CD1c-positive myeloid dendritic cell (primary cell): ENCODE measurements around the gene TNF.

Experiments
- DNase-seq: peaks from one replicate; pipeline ENCODE4 v3.0.0-alpha.2; 2016; ENCODE audit errors: extremely low spot score

The TNF gene

DNA sequence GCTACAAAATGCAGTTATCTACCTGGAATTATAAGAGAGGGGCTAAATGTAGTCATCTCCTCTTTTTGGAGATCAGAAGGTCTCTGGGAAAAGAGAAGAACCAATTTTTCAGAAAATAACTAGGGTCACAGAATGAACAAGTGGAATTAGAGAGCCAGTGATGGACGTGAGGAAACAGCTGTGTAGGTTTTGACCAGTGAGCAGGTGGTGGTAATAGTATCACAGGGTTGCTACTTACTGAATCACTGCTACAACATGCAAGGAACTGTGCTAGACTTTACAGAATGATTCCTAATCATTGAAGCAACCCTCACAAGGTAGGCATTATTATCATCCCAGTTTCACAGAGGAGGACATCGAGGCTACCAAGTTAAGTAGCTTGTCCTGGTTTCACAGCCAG, 30.7 kb upstream of the TNF start:
- DNase-seq = no peak

DNA sequence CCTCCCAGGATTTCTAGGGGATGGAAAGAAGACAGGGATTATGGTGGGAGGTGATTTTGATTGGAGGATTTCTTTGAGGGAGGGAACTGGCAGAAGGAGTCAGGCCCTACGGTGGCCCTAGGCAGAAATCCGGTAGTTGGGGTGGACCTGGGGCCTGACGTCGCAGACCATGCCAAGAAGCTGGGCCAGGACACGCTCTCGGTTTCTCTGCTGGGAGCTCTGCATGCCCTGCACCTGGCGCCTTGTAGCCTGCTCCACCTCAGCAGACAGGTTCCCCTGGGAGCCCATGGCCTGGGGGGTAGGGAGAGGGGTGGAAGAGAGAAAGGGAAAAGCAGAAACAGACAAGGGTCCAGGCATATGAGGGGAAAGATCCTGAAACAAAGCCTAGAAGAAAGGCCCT, 30.1 kb upstream of the TNF start:
- DNase-seq = no peak

DNA sequence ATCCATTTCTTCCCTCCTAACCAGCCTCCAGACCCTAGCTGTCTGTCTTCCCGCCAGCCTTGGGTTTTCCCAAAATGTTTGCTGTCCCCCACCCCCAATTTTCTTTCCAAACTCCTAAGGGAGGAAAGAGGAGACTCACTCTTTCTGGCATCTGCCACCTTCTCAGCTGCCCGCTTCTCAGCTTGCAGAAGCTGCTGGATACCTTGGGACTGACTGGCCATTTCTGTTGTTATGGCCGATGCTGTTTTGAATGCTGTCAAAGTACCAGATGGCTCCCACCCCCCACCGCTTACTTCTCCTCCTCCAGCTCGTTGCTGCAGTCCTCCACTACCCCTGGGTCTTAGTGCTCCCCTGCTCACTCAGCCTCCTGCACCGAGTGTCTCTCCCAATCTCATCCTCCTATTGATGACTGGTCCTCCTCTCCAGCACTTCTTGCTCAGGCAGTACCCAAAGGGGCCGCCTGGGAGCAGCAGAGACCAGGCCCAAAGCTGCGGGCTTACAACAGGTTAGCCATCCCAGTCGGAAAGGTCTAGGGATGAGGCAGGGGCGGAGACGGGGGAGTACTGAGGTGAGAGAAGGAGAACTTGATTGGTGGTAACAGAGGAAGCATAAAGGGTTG, 28.9 kb upstream of the TNF start, which contains the start of gene ATP6V1G2:
ATP6V1G2 (minus strand) TSS at position 270 of the 619 bp plus-strand sequence; CDS start at position 221, 49 bp downstream.
- peak; percentile 85 for DNase-seq

GRCh38 chr6:31546958-31547726, 28.2 kb upstream of the TNF start, which contains the start of gene NFKBIL1:
TSS of gene NFKBIL1 (plus strand) at chr6:31547608. CDS start at chr6:31547695, 87 bp downstream.
- DNase-seq = peak; percentile 95

GRCh38 chr6:31547727-31548543, 27.4 kb upstream of the TNF start:
- DNase-seq = no peak

GRCh38 chr6:31548544-31548873, 26.9 kb upstream of the TNF start:
- DNase-seq = no peak

GRCh38 chr6:31551371-31551770, 24.0 kb upstream of the TNF start:
- DNase-seq = peak; percentile 89

DNA sequence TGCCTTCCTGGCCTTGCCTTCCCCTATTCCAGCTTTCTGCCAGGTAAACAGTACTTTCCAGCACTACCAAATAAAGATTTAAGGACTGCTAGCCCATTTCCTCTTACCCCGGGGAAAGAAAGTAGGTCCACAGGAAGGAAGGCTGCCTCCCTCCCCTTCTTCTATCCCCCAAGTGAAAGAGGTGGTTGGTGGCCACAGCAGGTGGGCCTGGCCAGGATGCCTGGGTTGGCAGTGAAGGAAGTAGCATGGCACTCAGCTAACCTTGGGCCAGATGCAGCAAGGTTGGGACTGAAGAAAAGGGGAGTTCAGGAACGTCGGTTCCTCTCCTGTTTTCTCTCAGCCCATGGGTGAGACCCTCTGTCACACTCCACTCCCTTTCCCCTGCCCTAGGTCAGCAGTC, 19.1 kb upstream of the TNF start:
- no peak for DNase-seq

- DNase-seq = no peak
Measured at GRCh38 chr6:31557443-31558317, 17.7 kb upstream of the TNF start.

- no peak for DNase-seq
Measured at GRCh38 chr6:31558318-31558625, 17.1 kb upstream of the TNF start.

GRCh38 chr6:31558631-31559500, 16.5 kb upstream of the TNF start:
- peak; percentile 90 for DNase-seq

GRCh38 chr6:31559606-31559957, 15.8 kb upstream of the TNF start:
- DNase-seq = no peak

DNA sequence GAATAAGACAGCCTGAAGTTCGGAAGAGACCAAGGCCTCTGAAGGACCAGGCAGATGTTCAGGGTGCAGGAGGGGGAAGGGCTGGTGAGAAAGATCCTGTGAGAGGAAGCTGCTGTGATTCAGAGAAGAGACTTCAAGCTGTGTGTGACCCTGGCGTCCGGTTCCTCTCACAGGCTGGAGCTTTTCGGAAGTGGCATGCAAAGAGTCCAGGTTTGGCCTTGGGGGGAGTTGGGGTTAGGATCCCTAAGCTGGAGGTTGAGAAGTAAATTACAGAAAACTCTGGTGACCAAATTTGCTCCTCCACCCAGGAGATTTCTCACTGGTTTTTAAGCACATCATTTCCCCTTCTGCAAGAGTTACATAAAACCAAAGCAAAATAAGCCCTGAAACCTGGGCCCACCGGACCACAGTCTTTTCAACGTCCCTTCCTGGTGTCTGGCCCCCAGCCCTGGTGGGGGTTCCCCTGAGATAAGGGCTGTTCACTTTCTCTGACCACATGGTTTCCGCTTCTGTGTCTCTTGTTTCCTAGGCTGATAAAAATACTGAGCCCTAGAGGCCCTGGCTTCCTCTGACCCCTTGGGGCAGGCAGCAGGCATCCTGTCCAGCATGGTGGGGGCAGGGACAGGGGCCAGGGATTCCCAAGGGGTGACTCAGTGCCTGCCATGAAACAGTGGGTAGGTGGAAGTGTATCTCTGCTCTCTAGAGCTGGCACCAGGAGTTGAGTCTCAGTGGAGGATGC, 15.2 kb upstream of the TNF start:
- DNase-seq = peak; percentile 80

DNA sequence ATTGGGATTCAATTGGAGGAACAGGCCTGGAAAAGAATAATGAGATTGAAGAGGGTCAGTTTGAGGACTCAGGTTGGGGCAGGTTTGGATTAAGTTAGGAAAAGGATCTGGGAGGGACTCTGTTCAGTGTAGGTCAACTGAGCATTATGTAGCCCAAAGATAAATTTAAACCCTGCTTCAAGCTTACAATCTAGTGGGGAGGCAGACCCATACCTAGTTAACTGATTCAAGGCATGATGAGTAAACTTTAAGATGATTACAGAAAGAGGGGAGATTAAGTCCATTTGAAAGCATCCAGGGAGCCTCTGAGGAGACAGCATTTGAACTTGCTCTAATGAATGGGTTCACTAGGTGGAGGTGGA, 14.7 kb upstream of the TNF start:
- no peak for DNase-seq

DNA sequence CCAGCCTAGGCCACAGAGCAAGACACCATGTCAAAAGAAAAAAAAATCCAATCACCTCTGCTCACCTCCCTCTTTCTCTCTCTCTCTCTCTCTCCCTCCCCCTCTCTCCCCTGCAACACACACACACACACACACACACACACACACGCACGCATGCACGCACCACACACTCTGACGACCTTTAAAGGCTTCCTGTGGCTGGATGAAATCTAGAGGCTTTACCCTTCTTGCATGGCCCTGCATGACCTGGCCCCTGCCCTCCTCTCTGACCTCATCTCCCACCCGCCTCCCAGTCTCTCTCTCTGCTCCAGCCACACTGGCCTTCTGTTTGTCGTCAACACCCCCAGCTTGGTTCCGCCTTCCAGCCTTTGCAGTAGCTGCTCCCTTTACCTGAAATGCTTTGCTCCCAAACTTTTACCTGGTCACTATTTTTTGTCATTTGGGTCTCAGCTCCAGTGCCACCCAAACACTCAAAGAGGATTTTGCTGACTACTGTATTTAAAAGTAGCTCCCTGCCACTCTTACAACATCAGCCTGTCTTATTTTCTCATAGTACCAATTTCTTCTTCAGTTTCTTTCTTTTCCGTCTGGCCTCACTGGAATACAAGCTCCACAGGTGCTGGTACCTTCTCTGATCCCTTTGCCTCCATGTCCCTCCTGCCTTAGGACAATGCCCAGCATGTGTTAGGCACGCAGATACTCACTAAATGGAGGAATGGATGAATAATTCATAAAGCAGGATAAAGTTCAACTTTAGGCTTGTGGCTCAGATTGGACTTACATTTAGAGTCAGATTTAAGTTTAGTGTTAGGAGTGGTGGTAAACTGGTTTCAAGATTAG, 7.6 kb upstream of the TNF start:
- DNase-seq = no peak

DNA sequence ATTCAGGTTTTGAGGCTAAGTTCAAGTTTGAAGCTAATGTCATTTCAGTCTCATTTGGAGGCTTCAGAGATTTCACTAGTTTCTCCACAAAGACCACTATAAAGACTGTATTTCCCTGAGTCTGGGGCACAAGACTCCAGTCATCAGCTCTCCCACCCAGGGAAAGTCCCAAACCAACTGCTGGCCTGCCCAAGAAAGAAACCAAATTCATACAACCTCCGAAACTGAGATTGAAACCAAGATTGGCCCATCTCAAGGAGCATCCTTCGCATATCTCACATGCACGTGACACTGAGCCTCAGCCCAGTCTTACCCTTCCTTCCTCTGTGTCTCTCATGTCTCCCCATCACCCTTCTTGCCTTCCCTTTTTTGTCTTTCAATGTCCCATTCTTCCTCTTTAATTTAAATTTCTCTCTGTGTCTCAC, 6.8 kb upstream of the TNF start:
- peak; percentile 82 for DNase-seq

- DNase-seq = no peak
Measured at GRCh38 chr6:31569861-31570536, 5.4 kb upstream of the TNF start.

GRCh38 chr6:31572041-31572911, 3.1 kb upstream of the TNF start, which contains the start of gene LTA:
TSS of gene LTA (plus strand) at chr6:31572289. CDS start at chr6:31572743, 454 bp downstream.
- no peak for DNase-seq
